H1 (cell line): ENCODE results near the gene HUWE1. TPM values are rescaled to one million over a fixed set of nuclear protein-coding genes. Genes with fewer than 3 reads are reported as not detected.

Source experiments
- CTCF ChIA-PET: fragments of 300-600 bp; sonication (Branson Sonifier 250); formaldehyde crosslinking; loops from one replicate; lab custom pipeline; 2021; ENCODE audit not compliant: partially characterized antibody; lab: Charles Lee
- POLR2A ChIA-PET: fragments of 300-600 bp; sonication (Branson Sonifier 250); formaldehyde crosslinking; loops from one replicate; lab custom pipeline; 2021; ENCODE audit warnings: inconsistent platforms; ENCODE audit not compliant: partially characterized antibody; lab: Charles Lee
- DNase-seq, 2 experiments: peaks; one replicate each; pipeline versions ENCODE4 v3.0.0 to v3.0.0-alpha.2; 2010 to 2022; ENCODE audit warnings: low spot score in 2 of 2, low read depth in 1 of 2, mixed read lengths in 1 of 2
- FAIRE-seq: peaks from 2 replicates; lab custom pipeline; 2011; peaks lifted over from hg19 to GRCh38; lab: Jason Lieb, UNC
- H2AFZ ChIP-seq: 2 replicates; pipeline ENCODE4 v1.8.1; 2012; ENCODE audit warnings: low read length, inconsistent platforms
- H2AK5ac ChIP-seq: 2 replicates; pipeline ENCODE4 v1.6.1; 2013; ENCODE audit warnings: low read depth, low read length
- H2BK120ac ChIP-seq: replicated peaks from 2 replicates; pipeline ENCODE3; 2013; ENCODE audit warnings: low read depth, low read length, inconsistent platforms
- H2BK12ac ChIP-seq: 2 replicates; pipeline ENCODE4 v1.6.1; 2013; ENCODE audit warnings: low read depth, low read length
- H2BK15ac ChIP-seq: 2 replicates; pipeline ENCODE4 v1.6.1; 2013; ENCODE audit warnings: low read length
- H2BK20ac ChIP-seq: 2 replicates; pipeline ENCODE4 v1.6.1; 2013; ENCODE audit warnings: low read length
- H2BK5ac ChIP-seq: 2 replicates; pipeline ENCODE4 v1.6.1; 2013; ENCODE audit warnings: low read depth, low read length
- H3K14ac ChIP-seq: 2 replicates; pipeline ENCODE4 v1.6.1; 2013; ENCODE audit warnings: inconsistent platforms; ENCODE audit not compliant: insufficient read length
- H3K18ac ChIP-seq: 2 replicates; pipeline ENCODE4 v1.6.1; 2013; ENCODE audit warnings: low read length; ENCODE audit errors: extremely low read depth
- H3K23ac ChIP-seq: 2 replicates; pipeline ENCODE4 v1.6.1; 2013; ENCODE audit warnings: inconsistent platforms; ENCODE audit not compliant: insufficient read length
- H3K23me2 ChIP-seq: 2 replicates; pipeline ENCODE4 v1.6.1; 2013; ENCODE audit warnings: low read depth, low read length
- H3K27ac ChIP-seq: 2 replicates; pipeline ENCODE4 v1.6.1; 2011; ENCODE audit warnings: low read depth, low read length, inconsistent platforms
- H3K27me3 ChIP-seq, 4 experiments: replicated peaks in 1 of 4; 1 replicate in 1 of 4; 2 replicates in 3 of 4; pipeline versions ENCODE4 v1.6.1 to v1.8.1; 2011 to 2013; ENCODE audit warnings: low read length in 3 of 4, mild to moderate bottlenecking in 3 of 4, inconsistent platforms in 2 of 4, mixed read lengths in 2 of 4, moderate library complexity in 1 of 4; ENCODE audit not compliant: control insufficient read depth in 3 of 4, insufficient read depth in 3 of 4; ENCODE audit errors: extremely low read depth in 1 of 4
- H3K36me3 ChIP-seq, 4 experiments: 2 replicates each; pipeline versions ENCODE4 v1.6.1 to v1.8.1; 2011 to 2013; ENCODE audit warnings: mild to moderate bottlenecking in 4 of 4, low read length in 3 of 4, moderate library complexity in 2 of 4, control low read depth in 1 of 4, inconsistent platforms in 1 of 4; ENCODE audit not compliant: insufficient read depth in 4 of 4, control insufficient read depth in 2 of 4
- H3K4ac ChIP-seq: replicated peaks from 2 replicates; pipeline ENCODE3; 2013; ENCODE audit warnings: low read length, low read depth, mixed read lengths, inconsistent platforms; ENCODE audit not compliant: insufficient read length
- H3K4me1 ChIP-seq, 4 experiments: replicated peaks in 1 of 4; 1 replicate in 1 of 4; 2 replicates in 3 of 4; pipeline versions ENCODE4 v1.6.1 to v1.8.1; 2011 to 2013; ENCODE audit warnings: low read length in 3 of 4, inconsistent platforms in 2 of 4, mixed read lengths in 1 of 4; ENCODE audit not compliant: insufficient read depth in 4 of 4, control insufficient read depth in 3 of 4
- H3K4me2 ChIP-seq, 2 experiments: 2 replicates each; pipeline versions ENCODE4 v1.6.1 to v1.8.1; 2011 to 2013; ENCODE audit warnings: low read depth in 2 of 2, low read length in 2 of 2, control low read depth in 1 of 2, inconsistent platforms in 1 of 2, mild to moderate bottlenecking in 1 of 2; ENCODE audit not compliant: insufficient read depth in 1 of 2
- H3K4me3 ChIP-seq, 4 experiments: fragments of 200-600, 300-600 bp in 1 of 4; sonication (generic), shearing (Covaris generic), sonication (Bioruptor Twin) in 1 of 4; 2 replicates each; pipeline versions ENCODE4 v1.5.1 to v1.8.1; 2011 to 2016; ENCODE audit warnings: low read length in 4 of 4, low read depth in 3 of 4, control low read depth in 2 of 4, inconsistent platforms in 2 of 4, mild to moderate bottlenecking in 2 of 4, mixed read lengths in 1 of 4, moderate library complexity in 1 of 4; ENCODE audit not compliant: insufficient read depth in 2 of 4; ENCODE audit errors: extremely low read depth in 1 of 4
- H3K56ac ChIP-seq: replicated peaks from 2 replicates; pipeline ENCODE3; 2013; ENCODE audit warnings: low read depth, mild to moderate bottlenecking, mixed read lengths, low read length, inconsistent platforms; ENCODE audit not compliant: insufficient read length
- H3K79me1 ChIP-seq: 2 replicates; pipeline ENCODE4 v1.6.1; 2013; ENCODE audit warnings: low read depth, low read length, control low read depth
- H3K79me2 ChIP-seq, 2 experiments: 2 replicates each; pipeline versions ENCODE4 v1.6.1 to v1.8.1; 2012 to 2013; ENCODE audit warnings: low read length in 2 of 2, mild to moderate bottlenecking in 2 of 2, inconsistent platforms in 1 of 2; ENCODE audit not compliant: insufficient read depth in 2 of 2, control insufficient read depth in 1 of 2
- H3K9ac ChIP-seq, 4 experiments: replicated peaks in 1 of 4; 1 replicate in 1 of 4; 2 replicates in 3 of 4; pipeline versions ENCODE4 v1.6.1 to v1.8.1; 2011 to 2013; ENCODE audit warnings: low read depth in 3 of 4, low read length in 3 of 4, control low read depth in 2 of 4, mild to moderate bottlenecking in 2 of 4, moderate library complexity in 2 of 4, inconsistent platforms in 1 of 4; ENCODE audit errors: extremely low read depth in 1 of 4
- H3K9me3 ChIP-seq, 2 experiments: 2 replicates each; pipeline versions ENCODE4 v1.6.1 to v1.8.1; 2012 to 2013; ENCODE audit warnings: mild to moderate bottlenecking in 2 of 2, moderate library complexity in 2 of 2, control low read depth in 1 of 2, inconsistent platforms in 1 of 2, low read depth in 1 of 2, low read length in 1 of 2, mixed read lengths in 1 of 2; ENCODE audit not compliant: insufficient read depth in 2 of 2
- H4K20me1 ChIP-seq, 2 experiments: replicated peaks in 1 of 2; 2 replicates each; pipeline versions ENCODE3 to v1.8.1; 2011 to 2013; ENCODE audit warnings: inconsistent platforms in 2 of 2, low read length in 2 of 2, mild to moderate bottlenecking in 1 of 2; ENCODE audit not compliant: insufficient read depth in 2 of 2, control insufficient read depth in 1 of 2
- H4K5ac ChIP-seq: 2 replicates; pipeline ENCODE4 v1.6.1; 2013; ENCODE audit warnings: low read length, low read depth, mixed read lengths, inconsistent platforms; ENCODE audit not compliant: insufficient read length
- H4K8ac ChIP-seq: 2 replicates; pipeline ENCODE4 v1.8.0; 2013; ENCODE audit warnings: mild to moderate bottlenecking, moderate library complexity, low read length, inconsistent platforms; ENCODE audit not compliant: insufficient read depth; ENCODE audit errors: extremely low read depth
- H4K91ac ChIP-seq: replicated peaks from 2 replicates; pipeline ENCODE3; 2013; ENCODE audit warnings: low read length, mixed read lengths, inconsistent platforms; ENCODE audit not compliant: insufficient read length
- FOSL1 ChIP-seq: IDR thresholded peaks from 2 replicates; pipeline ENCODE4 v1.6.1; 2011; ENCODE audit warnings: mild to moderate bottlenecking, low read depth, low read length, moderate library complexity; ENCODE audit not compliant: insufficient read depth
- GABPA ChIP-seq: IDR thresholded peaks from 2 replicates; pipeline ENCODE4 v1.6.1; 2011; ENCODE audit warnings: mild to moderate bottlenecking, low read length, moderate library complexity, borderline replicate concordance; ENCODE audit not compliant: insufficient read depth
- KDM4A ChIP-seq: IDR thresholded peaks from one replicate; pipeline ENCODE4 v1.7.1; 2012; ENCODE audit warnings: low read depth, mild to moderate bottlenecking, moderate library complexity, low read length, inconsistent platforms; ENCODE audit not compliant: severe bottlenecking
- RNF2 ChIP-seq: fragments of 200-900, 300-1000 bp; sonication (generic); IDR thresholded peaks from 2 replicates; pipeline ENCODE4 v1.7.1; 2016; ENCODE audit warnings: borderline replicate concordance, low read depth, mild to moderate bottlenecking, antibody characterized with exemption, low read length; ENCODE audit not compliant: poor library complexity, severe bottlenecking; ENCODE audit errors: missing control alignments
- polyA plus RNA-seq, 7 experiments: library from polyadenylated mRNA; depleted of rRNA in 3 of 7; stranded (reverse) in 5 of 7; unstranded in 2 of 7; fragments of >200 nt in 5 of 7; fragments of 200-250 nt in 2 of 7; gene quantifications; 1 replicate in 5 of 7; 2 replicates in 1 of 7; 4 replicates in 1 of 7; pipeline versions ENCODE4 v1.2.1 to v1.2.3, GENCODE V29; 2011 to 2013; ENCODE audit warnings: missing spikeins in 2 of 7, mixed read lengths in 2 of 7
- total RNA-seq: library from RNA; stranded (reverse); fragmentation: NEBNext Ultra II Directional; extraction: Animal tissue kit (Norgen Biotek cat#: 25700); gene quantifications from 2 replicates; pipeline ENCODE4 v1.2.1, GENCODE V29; 2021
- TF ChIP-seq, protein P1 (sequence below): IDR thresholded peaks from 2 replicates; pipeline ENCODE4 v1.6.1; 2011; ENCODE audit warnings: low read depth, mild to moderate bottlenecking, low read length; ENCODE audit not compliant: insufficient read depth
- TF ChIP-seq, protein P2 (sequence below): IDR thresholded peaks from 2 replicates; pipeline ENCODE4 v1.6.1; 2011; ENCODE audit warnings: low read length, improper control_type of control experiment

Gene HUWE1
- total and polyA plus RNA-seq, 2 of the 8 experiments (the other 6 are each of a cell fraction or from before 2014, with no cell fraction given) = 114 to 252 TPM

DNA sequence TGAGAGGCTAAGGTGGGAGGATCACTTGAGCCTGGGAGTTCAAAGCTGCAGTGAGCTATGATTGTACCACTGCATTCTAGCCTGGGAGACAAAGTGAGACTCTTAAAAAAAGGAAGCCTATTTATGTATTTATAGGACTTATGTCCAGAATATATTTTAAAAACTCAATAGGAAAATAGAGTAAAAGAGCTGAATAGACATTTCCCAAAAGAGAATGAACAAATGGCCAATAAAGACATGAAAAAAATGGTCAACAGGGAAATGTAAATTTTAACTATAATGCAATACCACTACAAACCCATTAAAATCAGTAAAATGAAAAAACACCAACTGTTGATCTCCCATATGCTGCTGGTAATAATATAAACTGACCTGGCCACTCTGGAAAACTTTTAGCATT, 115.0 kb downstream of the HUWE1 start:
- Histone ChIP-seq H3K36me3 (peaks cover 24 to 91% (median 63%) of the 10 kb centered on the region in 4 experiments), H3K23me2 (no peaks in the 10 kb centered on the region), H3K27me3 (no peaks in the 10 kb centered on the region), H3K14ac (no peak overlapping the region), H4K20me1 (no peaks in the 10 kb centered on the region), H2BK20ac (no peak overlapping the region), H4K5ac (no peak overlapping the region), H3K4me2 (no peak overlapping the region), H3K79me2 (no peaks in the 10 kb centered on the region), H3K79me1 (no peaks in the 10 kb centered on the region), H2AFZ (no peak overlapping the region), H3K4ac (no peak overlapping the region), H4K8ac (no peak overlapping the region), H2BK15ac (no peak overlapping the region), H2BK5ac (no peak overlapping the region), H3K27ac (no peak overlapping the region), H2AK5ac (no peak overlapping the region), H2BK120ac (no peak overlapping the region), H2BK12ac (no peak overlapping the region), H3K9me3 (no peaks in the 10 kb centered on the region), H4K91ac (no peak overlapping the region), H3K9ac (no peak overlapping the region), H3K4me3 (no peak overlapping the region), H3K4me1 (no peaks in the 10 kb centered on the region), H3K18ac (no peak overlapping the region), H3K56ac (no peak overlapping the region), H3K23ac (no peak overlapping the region)
- DNase-seq (no peak), FAIRE-seq (no peak)
- ChIA-PET CTCF (interaction anchor here (1.4 kb wide), 1 partner anchor 9 kb away, joined by 3 read pairs; no protein-coding TSS in a partner anchor), POLR2A (interaction anchor here (1.0 kb wide), 1 partner anchor 19 kb away, joined by 4 read pairs; no protein-coding TSS in a partner anchor)
- TF ChIP-seq FOSL1 (no peak), RNF2 (no peak), KDM4A (no peak), GABPA (no peak)
- TF ChIP-seq, protein P1, sequence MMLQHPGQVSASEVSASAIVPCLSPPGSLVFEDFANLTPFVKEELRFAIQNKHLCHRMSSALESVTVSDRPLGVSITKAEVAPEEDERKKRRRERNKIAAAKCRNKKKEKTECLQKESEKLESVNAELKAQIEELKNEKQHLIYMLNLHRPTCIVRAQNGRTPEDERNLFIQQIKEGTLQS = no peak
- TF ChIP-seq, protein P2, sequence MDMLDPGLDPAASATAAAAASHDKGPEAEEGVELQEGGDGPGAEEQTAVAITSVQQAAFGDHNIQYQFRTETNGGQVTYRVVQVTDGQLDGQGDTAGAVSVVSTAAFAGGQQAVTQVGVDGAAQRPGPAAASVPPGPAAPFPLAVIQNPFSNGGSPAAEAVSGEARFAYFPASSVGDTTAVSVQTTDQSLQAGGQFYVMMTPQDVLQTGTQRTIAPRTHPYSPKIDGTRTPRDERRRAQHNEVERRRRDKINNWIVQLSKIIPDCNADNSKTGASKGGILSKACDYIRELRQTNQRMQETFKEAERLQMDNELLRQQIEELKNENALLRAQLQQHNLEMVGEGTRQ = no peak
